K562 (cell line): Measurements from ENCODE around the gene LCA5L. TPM values are rescaled to one million over a fixed set of nuclear protein-coding genes. Genes with fewer than 3 reads are reported as not detected.

ENCODE experiments used
- CSDE1 ChIP-seq, 2 experiments: fragments of 450-650 bp; IDR thresholded peaks; 2 replicates each; pipeline ENCODE4 v1.6.1; 2016; ENCODE audit warnings: mild to moderate bottlenecking in 1 of 2
- DPF2 ChIP-seq: fragments of 450-650 bp; IDR thresholded peaks from 2 replicates; pipeline ENCODE4 v1.6.1; 2016
- FOXA1 ChIP-seq: fragments of 450-650 bp; IDR thresholded peaks from 2 replicates; pipeline ENCODE4 v1.6.1; 2016; ENCODE audit warnings: mild to moderate bottlenecking, borderline replicate concordance
- FOXP1 ChIP-seq: sonication (generic); formaldehyde crosslinking; IDR thresholded peaks from 2 replicates; pipeline ENCODE4 v1.8.0; 2022; ENCODE audit warnings: mild to moderate bottlenecking, missing genetic modification reagents
- GTF2E2 ChIP-seq: fragments of 200-800 bp; sonication (Bioruptor generic); IDR thresholded peaks from 2 replicates; pipeline ENCODE4 v1.6.1; 2016; ENCODE audit warnings: missing genetic modification characterization, missing compliant biosample characterization
- HCFC1 ChIP-seq: IDR thresholded peaks from 2 replicates; pipeline ENCODE4 v1.6.1; 2012; ENCODE audit warnings: low read depth, low read length, improper control_type of control experiment
- ILK ChIP-seq: fragments of 450-650 bp; IDR thresholded peaks from 2 replicates; pipeline ENCODE4 v1.6.1; 2016; ENCODE audit warnings: missing genetic modification characterization, low read depth, mild to moderate bottlenecking, missing compliant biosample characterization, moderate library complexity, borderline replicate concordance
- JUNB ChIP-seq: fragments of 450-650 bp; formaldehyde crosslinking; conservative IDR thresholded peaks from 2 replicates; pipeline ENCODE4 v1.4.0; 2020; ENCODE audit warnings: mild to moderate bottlenecking
- KAT7 ChIP-seq: sonication (generic); formaldehyde crosslinking; IDR thresholded peaks from 2 replicates; pipeline ENCODE4 v1.8.0; 2022; ENCODE audit warnings: missing genetic modification reagents, mild to moderate bottlenecking, borderline replicate concordance
- MCM2 ChIP-seq: fragments of 450-650 bp; IDR thresholded peaks from 2 replicates; pipeline ENCODE4 v1.6.1; 2017; ENCODE audit warnings: low read depth, mild to moderate bottlenecking
- MEF2A ChIP-seq: IDR thresholded peaks from 2 replicates; pipeline ENCODE4 v1.6.1; 2011; ENCODE audit warnings: low read depth, mild to moderate bottlenecking, low read length, moderate library complexity; ENCODE audit not compliant: control insufficient read depth
- MXI1 ChIP-seq: IDR thresholded peaks from 2 replicates; pipeline ENCODE4 v1.6.1; 2011; ENCODE audit warnings: low read depth, mild to moderate bottlenecking, improper control_type of control experiment, low read length
- PHTF2 ChIP-seq: fragments of 250-450 bp; sonication (Bioruptor Pico); IDR thresholded peaks from 2 replicates; pipeline ENCODE4 v1.5.0; 2021; ENCODE audit warnings: mild to moderate bottlenecking
- RBFOX2 ChIP-seq: fragments of 200-400 bp; formaldehyde crosslinking; IDR thresholded peaks from 2 replicates; pipeline ENCODE4 v1.6.1; 2017; ENCODE audit warnings: low read depth, mild to moderate bottlenecking, low read length, moderate library complexity
- RNF2 ChIP-seq: sonication (generic); IDR thresholded peaks from 2 replicates; pipeline ENCODE4 v1.6.1; 2016
- SMARCB1 ChIP-seq: IDR thresholded peaks from 2 replicates; pipeline ENCODE4 v1.6.1; 2011; ENCODE audit warnings: improper control_type of control experiment, low read depth; ENCODE audit not compliant: insufficient read length
- SPI1 ChIP-seq: IDR thresholded peaks from 2 replicates; pipeline ENCODE4 v1.6.1; 2011; ENCODE audit warnings: low read depth, low read length, control low read depth, borderline replicate concordance
- TAF9B ChIP-seq: fragments of 450-650 bp; IDR thresholded peaks from 2 replicates; pipeline ENCODE4 v1.6.1; 2018; ENCODE audit warnings: mild to moderate bottlenecking; ENCODE audit not compliant: partially characterized antibody
- ZNF217 ChIP-seq: sonication (generic); formaldehyde crosslinking; IDR thresholded peaks from 2 replicates; pipeline ENCODE4 v1.8.0; 2022; ENCODE audit warnings: mild to moderate bottlenecking, missing genetic modification reagents
- polyA plus RNA-seq, 8 experiments: library from polyadenylated mRNA; depleted of rRNA in 4 of 8; stranded (reverse) in 5 of 8; unstranded in 3 of 8; fragments of >200 nt; fragmentation: Nextera tagmentation in 2 of 8; fragmentation: Illumina TruSeq in 1 of 8; extraction: Ambion mirVana in 2 of 8; extraction: Trizol in 1 of 8; gene quantifications; 2 replicates each; pipeline versions ENCODE4 v1.2.1 to v1.2.3, GENCODE V29; 2011 to 2014; ENCODE audit warnings: inconsistent platforms in 1 of 8, missing spikeins in 1 of 8
- total RNA-seq, 7 experiments: library from RNA; depleted of rRNA in 6 of 7; stranded (reverse); fragments of >200 nt in 6 of 7; fragmentation: Illumina TruSeq in 2 of 7; extraction: Trizol in 2 of 7; gene quantifications; 2 replicates each; pipeline versions ENCODE4 v1.2.1 to v1.2.3, GENCODE V29; 2011 to 2021; ENCODE audit warnings: low replicate concordance in 1 of 7
- TF ChIP-seq, protein P1 (sequence below): fragments of 450-650 bp; IDR thresholded peaks from 2 replicates; pipeline ENCODE4 v1.6.1; 2017; ENCODE audit warnings: mild to moderate bottlenecking, moderate library complexity
- TF ChIP-seq, protein P2 (sequence below): fragments of 250-450 bp; sonication (Bioruptor Pico); IDR thresholded peaks from 2 replicates; pipeline ENCODE4 v1.5.0; 2022; ENCODE audit warnings: mild to moderate bottlenecking
- TF ChIP-seq, protein P3 (sequence below): IDR thresholded peaks from 2 replicates; pipeline ENCODE4 v1.6.1; 2014; ENCODE audit warnings: antibody characterized with exemption
- TF ChIP-seq, protein P4 (sequence below): fragments of 450-650 bp; IDR thresholded peaks from 2 replicates; pipeline ENCODE4 v1.7.1; 2018; ENCODE audit warnings: mild to moderate bottlenecking, low read depth; ENCODE audit not compliant: partially characterized antibody

LCA5L gene
- total and polyA plus RNA-seq, 9 of the 15 experiments (the other 6 are each of a cell fraction or from before 2014, with no cell fraction given), result 1.8 to 4.9 (median 3.8) TPM

DNA sequence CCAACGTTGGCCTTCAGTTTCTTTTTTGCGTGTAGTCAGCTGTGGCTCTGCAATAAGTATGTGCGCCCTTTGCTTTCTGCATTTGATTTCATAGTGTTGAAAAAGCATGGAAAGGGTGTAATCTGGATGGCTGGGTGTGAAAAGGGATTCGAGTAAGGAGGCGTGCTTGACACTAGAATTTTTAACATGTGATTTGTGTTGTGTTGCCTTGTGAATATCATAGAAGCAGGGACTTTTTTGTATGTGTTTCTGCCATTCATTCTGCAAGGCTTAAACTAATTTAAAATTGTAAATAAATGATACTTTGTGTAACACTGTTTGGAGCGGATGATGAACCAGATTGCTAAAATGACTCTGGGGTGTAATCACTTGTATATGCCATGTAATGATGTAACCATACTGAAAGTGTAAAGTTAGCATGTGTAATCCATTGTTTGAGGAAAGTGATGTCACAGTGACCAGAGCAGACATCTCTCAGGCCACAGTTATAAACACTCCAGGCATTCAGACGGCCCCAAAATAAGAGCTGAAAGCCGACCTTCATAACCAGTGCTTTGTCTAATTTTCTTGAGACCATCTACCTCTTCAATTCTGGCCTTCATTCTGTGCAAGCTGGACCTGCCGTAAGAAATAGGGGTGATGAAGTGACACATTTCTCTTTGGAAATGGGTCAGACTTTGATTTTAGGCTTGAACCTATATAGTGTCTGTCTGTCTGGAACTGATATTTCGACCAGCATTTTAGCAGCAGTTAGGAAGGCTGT is 6.8 kb upstream of the LCA5L start (continued):
- TF ChIP-seq MCM2 (no peak), RBFOX2 (peak; percentile 60), TAF9B (peak; percentile 33), SMARCB1 (no peak), SPI1 (no peak), JUNB (CRISPR knock-in tag) (no peak), RNF2 (no peak), MXI1 (no peak), DPF2 (peak; percentile 37; the same call in 1 of the 2 replicates), GTF2E2 (tag) (no peak; the same call in 1 of the 2 replicates), FOXP1 (no peak), ZNF217 (CRISPR knock-in tag) (no peak), ILK (tag) (no peak), FOXA1 (no peak), KAT7 (CRISPR knock-in tag) (no peak), CSDE1 (IDR thresholded peaks at IDR 0.05) (no peak; a peak in 1 of 4 replicates), HCFC1 (no peak), MEF2A (peak; percentile 87), PHTF2 (CRISPR knock-in tag) (no peak)
- TF ChIP-seq, protein P1, sequence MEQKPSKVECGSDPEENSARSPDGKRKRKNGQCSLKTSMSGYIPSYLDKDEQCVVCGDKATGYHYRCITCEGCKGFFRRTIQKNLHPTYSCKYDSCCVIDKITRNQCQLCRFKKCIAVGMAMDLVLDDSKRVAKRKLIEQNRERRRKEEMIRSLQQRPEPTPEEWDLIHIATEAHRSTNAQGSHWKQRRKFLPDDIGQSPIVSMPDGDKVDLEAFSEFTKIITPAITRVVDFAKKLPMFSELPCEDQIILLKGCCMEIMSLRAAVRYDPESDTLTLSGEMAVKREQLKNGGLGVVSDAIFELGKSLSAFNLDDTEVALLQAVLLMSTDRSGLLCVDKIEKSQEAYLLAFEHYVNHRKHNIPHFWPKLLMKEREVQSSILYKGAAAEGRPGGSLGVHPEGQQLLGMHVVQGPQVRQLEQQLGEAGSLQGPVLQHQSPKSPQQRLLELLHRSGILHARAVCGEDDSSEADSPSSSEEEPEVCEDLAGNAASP, result no peak
- TF ChIP-seq, protein P2, sequence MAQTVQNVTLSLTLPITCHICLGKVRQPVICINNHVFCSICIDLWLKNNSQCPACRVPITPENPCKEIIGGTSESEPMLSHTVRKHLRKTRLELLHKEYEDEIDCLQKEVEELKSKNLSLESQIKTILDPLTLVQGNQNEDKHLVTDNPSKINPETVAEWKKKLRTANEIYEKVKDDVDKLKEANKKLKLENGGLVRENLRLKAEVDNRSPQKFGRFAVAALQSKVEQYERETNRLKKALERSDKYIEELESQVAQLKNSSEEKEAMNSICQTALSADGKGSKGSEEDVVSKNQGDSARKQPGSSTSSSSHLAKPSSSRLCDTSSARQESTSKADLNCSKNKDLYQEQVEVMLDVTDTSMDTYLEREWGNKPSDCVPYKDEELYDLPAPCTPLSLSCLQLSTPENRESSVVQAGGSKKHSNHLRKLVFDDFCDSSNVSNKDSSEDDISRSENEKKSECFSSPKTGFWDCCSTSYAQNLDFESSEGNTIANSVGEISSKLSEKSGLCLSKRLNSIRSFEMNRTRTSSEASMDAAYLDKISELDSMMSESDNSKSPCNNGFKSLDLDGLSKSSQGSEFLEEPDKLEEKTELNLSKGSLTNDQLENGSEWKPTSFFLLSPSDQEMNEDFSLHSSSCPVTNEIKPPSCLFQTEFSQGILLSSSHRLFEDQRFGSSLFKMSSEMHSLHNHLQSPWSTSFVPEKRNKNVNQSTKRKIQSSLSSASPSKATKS (CRISPR knock-in tag), result no peak
- TF ChIP-seq, protein P3, sequence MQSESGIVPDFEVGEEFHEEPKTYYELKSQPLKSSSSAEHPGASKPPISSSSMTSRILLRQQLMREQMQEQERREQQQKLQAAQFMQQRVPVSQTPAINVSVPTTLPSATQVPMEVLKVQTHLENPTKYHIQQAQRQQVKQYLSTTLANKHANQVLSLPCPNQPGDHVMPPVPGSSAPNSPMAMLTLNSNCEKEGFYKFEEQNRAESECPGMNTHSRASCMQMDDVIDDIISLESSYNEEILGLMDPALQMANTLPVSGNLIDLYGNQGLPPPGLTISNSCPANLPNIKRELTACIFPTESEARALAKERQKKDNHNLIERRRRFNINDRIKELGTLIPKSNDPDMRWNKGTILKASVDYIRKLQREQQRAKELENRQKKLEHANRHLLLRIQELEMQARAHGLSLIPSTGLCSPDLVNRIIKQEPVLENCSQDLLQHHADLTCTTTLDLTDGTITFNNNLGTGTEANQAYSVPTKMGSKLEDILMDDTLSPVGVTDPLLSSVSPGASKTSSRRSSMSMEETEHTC, result no peak
- TF ChIP-seq, protein P4, sequence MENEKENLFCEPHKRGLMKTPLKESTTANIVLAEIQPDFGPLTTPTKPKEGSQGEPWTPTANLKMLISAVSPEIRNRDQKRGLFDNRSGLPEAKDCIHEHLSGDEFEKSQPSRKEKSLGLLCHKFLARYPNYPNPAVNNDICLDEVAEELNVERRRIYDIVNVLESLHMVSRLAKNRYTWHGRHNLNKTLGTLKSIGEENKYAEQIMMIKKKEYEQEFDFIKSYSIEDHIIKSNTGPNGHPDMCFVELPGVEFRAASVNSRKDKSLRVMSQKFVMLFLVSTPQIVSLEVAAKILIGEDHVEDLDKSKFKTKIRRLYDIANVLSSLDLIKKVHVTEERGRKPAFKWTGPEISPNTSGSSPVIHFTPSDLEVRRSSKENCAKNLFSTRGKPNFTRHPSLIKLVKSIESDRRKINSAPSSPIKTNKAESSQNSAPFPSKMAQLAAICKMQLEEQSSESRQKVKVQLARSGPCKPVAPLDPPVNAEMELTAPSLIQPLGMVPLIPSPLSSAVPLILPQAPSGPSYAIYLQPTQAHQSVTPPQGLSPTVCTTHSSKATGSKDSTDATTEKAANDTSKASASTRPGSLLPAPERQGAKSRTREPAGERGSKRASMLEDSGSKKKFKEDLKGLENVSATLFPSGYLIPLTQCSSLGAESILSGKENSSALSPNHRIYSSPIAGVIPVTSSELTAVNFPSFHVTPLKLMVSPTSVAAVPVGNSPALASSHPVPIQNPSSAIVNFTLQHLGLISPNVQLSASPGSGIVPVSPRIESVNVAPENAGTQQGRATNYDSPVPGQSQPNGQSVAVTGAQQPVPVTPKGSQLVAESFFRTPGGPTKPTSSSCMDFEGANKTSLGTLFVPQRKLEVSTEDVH, result no peak
